Testis (tissue), 2 donors: ENCODE measurements around the gene THBD.

ENCODE experiments used
- CTCF ChIP-seq, 3 experiments: fragments of 450-650 bp in 2 of 3; fragments of 200-600 bp in 1 of 3; sonication (generic) in 1 of 3; IDR thresholded peaks; one replicate each; pipeline ENCODE4 v1.5.1; 2016 to 2019; ENCODE audit warnings: antibody characterized with exemption in 3 of 3, mild to moderate bottlenecking in 2 of 3, moderate library complexity in 1 of 3
- POLR2A ChIP-seq: fragments of 450-650 bp; IDR thresholded peaks from one replicate; pipeline ENCODE4 v1.6.1; 2017; ENCODE audit warnings: antibody characterized with exemption, mild to moderate bottlenecking, moderate library complexity

GRCh38 chr20:23081263-23081819 is 31.9 kb upstream of the THBD start:
- no peak for TF ChIP-seq CTCF (IDR thresholded peaks at IDR 0.05)
- no peak for TF ChIP-seq POLR2A
